Cardiac muscle cell (in vitro differentiated cells and primary cell): ENCODE measurements around the gene R3HCC1L. TPM values are rescaled to one million over a fixed set of nuclear protein-coding genes. Genes with fewer than 3 reads are reported as not detected.

ENCODE experiments used
- DNase-seq, 2 donors: peaks; one replicate each; pipeline versions ENCODE4 v3.0.0 to v3.0.0-alpha.2; 2010 to 2017; ENCODE audit warnings: low read depth in 1 of 2, low spot score in 1 of 2
- H3K27ac ChIP-seq: fragments of 200-600 bp; sonication (generic); 2 replicates; pipeline ENCODE4 v1.5.1; 2016
- H3K27me3 ChIP-seq: fragments of 200-600 bp; sonication (generic); 2 replicates; pipeline ENCODE4 v1.6.0; 2016; ENCODE audit warnings: control low read depth
- H3K36me3 ChIP-seq: fragments of 200-600 bp; sonication (generic); 2 replicates; pipeline ENCODE4 v1.5.1; 2016; ENCODE audit warnings: control low read depth
- H3K4me1 ChIP-seq: fragments of 200-600 bp; sonication (generic); 2 replicates; pipeline ENCODE4 v1.8.1; 2017; ENCODE audit warnings: low read depth, mild to moderate bottlenecking, mixed run types
- H3K4me3 ChIP-seq: fragments of 200-600 bp; sonication (generic); 2 replicates; pipeline ENCODE4 v1.5.1; 2016; ENCODE audit warnings: mild to moderate bottlenecking
- H3K9me3 ChIP-seq: fragments of 200-600 bp; sonication (generic); 2 replicates; pipeline ENCODE4 v1.5.1; 2017; ENCODE audit warnings: low read depth, mild to moderate bottlenecking, control low read depth
- polyA plus RNA-seq: library from polyadenylated mRNA; unstranded; fragments of >200 nt; fragmentation: Nextera tagmentation; extraction: Ambion mirVana; gene quantifications from 2 replicates; pipeline ENCODE4 v1.2.1, GENCODE V29; 2016
- total RNA-seq: library from RNA; depleted of rRNA; stranded (reverse); fragments of >200 nt; gene quantifications from 2 replicates; pipeline ENCODE4 v1.2.3, GENCODE V29; 2016
- TF ChIP-seq, protein P1 (sequence below): IDR thresholded peaks from 2 replicates; pipeline ENCODE4 v1.5.1; 2012; ENCODE audit warnings: low read depth, mild to moderate bottlenecking, low read length

The R3HCC1L gene
- total and polyA plus RNA-seq, 2 experiments from 2014 or later, result 15.8 to 16.9 TPM

DNA sequence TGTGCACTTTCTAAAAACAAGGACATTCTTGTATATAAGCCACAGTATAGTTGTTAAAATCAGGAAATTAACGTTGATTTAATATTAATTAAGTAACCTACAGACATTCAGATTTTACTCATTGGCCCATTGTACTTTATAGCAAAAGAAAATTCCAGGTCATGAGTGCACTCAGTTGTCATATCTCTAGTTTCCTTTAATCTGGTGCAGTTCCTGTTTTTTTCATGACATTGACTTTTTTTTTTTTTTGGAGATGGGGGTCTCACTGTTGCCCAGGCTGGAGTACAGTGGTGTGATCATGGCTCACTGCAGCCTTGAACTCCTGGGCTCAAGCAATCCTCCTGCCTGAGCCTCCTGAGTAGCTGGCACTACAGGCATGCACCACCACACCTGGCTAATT is 24.1 kb downstream of the R3HCC1L start:
- H3K36me3 ChIP-seq, result no peaks in the 10 kb centered on the region
- TF ChIP-seq, protein P1, sequence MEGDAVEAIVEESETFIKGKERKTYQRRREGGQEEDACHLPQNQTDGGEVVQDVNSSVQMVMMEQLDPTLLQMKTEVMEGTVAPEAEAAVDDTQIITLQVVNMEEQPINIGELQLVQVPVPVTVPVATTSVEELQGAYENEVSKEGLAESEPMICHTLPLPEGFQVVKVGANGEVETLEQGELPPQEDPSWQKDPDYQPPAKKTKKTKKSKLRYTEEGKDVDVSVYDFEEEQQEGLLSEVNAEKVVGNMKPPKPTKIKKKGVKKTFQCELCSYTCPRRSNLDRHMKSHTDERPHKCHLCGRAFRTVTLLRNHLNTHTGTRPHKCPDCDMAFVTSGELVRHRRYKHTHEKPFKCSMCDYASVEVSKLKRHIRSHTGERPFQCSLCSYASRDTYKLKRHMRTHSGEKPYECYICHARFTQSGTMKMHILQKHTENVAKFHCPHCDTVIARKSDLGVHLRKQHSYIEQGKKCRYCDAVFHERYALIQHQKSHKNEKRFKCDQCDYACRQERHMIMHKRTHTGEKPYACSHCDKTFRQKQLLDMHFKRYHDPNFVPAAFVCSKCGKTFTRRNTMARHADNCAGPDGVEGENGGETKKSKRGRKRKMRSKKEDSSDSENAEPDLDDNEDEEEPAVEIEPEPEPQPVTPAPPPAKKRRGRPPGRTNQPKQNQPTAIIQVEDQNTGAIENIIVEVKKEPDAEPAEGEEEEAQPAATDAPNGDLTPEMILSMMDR, result no peak
- H3K9me3 ChIP-seq, result no peaks in the 10 kb centered on the region
- DNase-seq, result no peak
- no peak overlapping the region for H3K4me3 ChIP-seq
- H3K27ac ChIP-seq, result no peak overlapping the region
- no peaks in the 10 kb centered on the region for H3K27me3 ChIP-seq
- no peaks in the 10 kb centered on the region for H3K4me1 ChIP-seq

DNA sequence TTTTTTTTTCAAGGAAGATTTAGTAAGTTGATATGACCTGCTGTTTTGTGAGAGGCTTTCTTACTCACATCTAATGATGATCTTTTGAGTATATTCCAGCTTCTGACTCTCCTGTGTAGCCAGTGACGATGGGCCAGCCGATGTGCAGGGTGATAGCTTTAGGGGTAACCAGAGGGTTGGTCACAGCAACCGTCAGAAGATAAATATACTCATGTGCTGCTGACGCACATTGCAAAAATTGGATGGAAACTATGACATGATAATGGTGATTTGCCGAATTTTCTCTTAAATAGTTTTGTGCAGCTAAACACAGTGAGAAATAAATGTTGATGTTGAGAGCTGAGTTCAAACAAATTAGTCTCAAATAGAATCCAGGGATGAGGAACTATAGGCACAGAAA is 29.5 kb downstream of the R3HCC1L start:
- no peaks in the 10 kb centered on the region for H3K9me3 ChIP-seq
- DNase-seq, result no peak
- no peak overlapping the region for H3K27ac ChIP-seq
- no peak overlapping the region for H3K4me3 ChIP-seq
- peaks cover 18% of the 10 kb centered on the region for H3K4me1 ChIP-seq
- H3K27me3 ChIP-seq, result no peaks in the 10 kb centered on the region
- no peaks in the 10 kb centered on the region for H3K36me3 ChIP-seq
- TF ChIP-seq, protein P1, result no peak

DNA sequence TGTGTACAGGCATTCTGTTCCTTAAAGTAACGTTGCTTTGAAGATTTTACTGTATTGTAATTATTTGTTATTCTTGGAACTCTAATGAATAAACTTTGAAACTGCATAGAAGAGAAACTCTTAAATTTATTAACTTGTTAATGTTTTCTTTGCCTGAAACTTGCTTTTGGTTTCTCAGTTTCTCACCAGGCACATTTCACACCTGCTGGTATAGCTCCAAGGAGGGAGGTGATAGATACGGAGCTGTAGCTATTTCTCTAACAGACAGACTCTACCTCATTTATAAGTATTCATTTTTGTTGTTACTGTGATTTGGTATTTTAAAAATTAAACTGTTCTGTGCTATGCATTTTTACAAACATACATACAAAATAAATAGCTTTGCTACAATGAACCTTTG is 32.7 kb downstream of the R3HCC1L start:
- Histone ChIP-seq H3K27ac (no peak overlapping the region), H3K36me3 (no peaks in the 10 kb centered on the region), H3K4me1 (peaks cover 27% of the 10 kb centered on the region), H3K4me3 (no peak overlapping the region), H3K9me3 (no peaks in the 10 kb centered on the region), H3K27me3 (no peaks in the 10 kb centered on the region)
- TF ChIP-seq, protein P1, result no peak
- DNase-seq, result no peak

DNA sequence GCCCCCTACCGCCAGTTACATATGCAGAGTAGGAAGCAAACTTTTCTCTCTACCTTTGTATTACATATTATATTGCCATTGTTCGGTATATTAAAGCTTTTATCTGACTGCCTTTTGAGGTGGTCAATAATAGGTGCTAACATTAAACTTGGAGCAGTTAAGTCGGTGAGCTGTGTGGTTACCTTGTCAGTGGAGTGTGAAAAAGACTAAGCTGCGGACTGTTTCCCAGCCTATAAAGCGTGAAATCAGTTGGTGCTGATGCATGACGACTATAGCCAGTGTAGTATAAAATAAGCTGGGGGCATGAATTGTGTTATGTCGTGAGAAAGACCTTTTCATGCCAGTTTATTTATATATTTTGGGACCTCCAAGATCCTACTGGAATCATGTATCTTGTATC is 33.7 kb downstream of the R3HCC1L start:
- DNase-seq, result no peak
- H3K27ac ChIP-seq, result no peak overlapping the region
- H3K36me3 ChIP-seq, result no peaks in the 10 kb centered on the region
- no peaks in the 10 kb centered on the region for H3K27me3 ChIP-seq
- TF ChIP-seq, protein P1, result no peak
- H3K4me3 ChIP-seq, result no peak overlapping the region
- peaks cover 27% of the 10 kb centered on the region for H3K4me1 ChIP-seq
- no peaks in the 10 kb centered on the region for H3K9me3 ChIP-seq

DNA sequence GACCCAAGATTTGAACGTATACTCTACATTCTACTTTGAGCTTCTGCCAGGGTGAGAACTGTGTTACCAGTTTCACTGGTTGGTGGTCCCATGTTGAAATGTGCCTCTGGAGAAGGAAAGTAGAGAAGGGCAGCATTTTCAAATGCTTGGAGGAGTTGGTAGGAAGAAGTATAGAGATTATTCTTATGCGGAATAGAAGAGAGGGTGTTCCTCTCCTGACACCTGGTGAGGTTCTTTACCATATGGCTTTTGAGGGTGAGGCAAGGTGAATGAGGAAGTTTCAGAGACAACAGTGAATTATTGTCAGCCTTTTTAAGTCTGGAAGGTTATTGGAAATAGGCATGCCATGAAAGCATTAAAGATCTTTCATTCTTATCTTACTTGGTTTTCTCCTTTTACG is 34.3 kb downstream of the R3HCC1L start:
- H3K36me3 ChIP-seq, result no peaks in the 10 kb centered on the region
- H3K27ac ChIP-seq, result no peak overlapping the region
- peaks cover 27% of the 10 kb centered on the region for H3K4me1 ChIP-seq
- DNase-seq, result no peak
- no peak overlapping the region for H3K4me3 ChIP-seq
- TF ChIP-seq, protein P1, result no peak
- no peaks in the 10 kb centered on the region for H3K9me3 ChIP-seq
- no peaks in the 10 kb centered on the region for H3K27me3 ChIP-seq

DNA sequence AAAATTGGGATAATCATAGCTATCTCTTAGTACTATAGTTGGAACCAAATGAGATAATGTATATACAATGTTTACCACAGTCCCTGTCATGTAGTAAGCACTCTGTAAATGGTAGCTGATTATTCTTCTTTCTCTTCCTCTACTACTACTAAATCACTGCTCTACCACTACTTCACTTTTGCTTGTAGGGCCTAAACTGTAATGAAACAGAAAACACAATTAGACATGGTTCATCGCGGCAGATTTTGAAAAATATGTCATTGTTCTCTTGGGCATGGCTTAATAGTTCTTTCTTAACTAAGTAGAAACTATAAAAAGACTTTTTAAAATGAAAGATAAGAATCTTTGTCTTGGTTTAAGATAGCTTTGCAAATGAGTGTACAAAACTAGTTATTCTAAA is 34.9 kb downstream of the R3HCC1L start:
- H3K9me3 ChIP-seq, result no peaks in the 10 kb centered on the region
- TF ChIP-seq, protein P1, result no peak
- H3K27ac ChIP-seq, result no peak overlapping the region
- peaks cover 23% of the 10 kb centered on the region for H3K4me1 ChIP-seq
- no peaks in the 10 kb centered on the region for H3K27me3 ChIP-seq
- H3K4me3 ChIP-seq, result no peak overlapping the region
- H3K36me3 ChIP-seq, result no peaks in the 10 kb centered on the region
- no peak for DNase-seq
